Vagina (tissue), 2 donors: ENCODE data around the gene UBFD1. TPM values are rescaled to one million over a fixed set of nuclear protein-coding genes. Genes with fewer than 3 reads are reported as not detected.

Experiments
- DNase-seq, 2 donors: peaks; one replicate each; pipeline ENCODE4 v3.0.0-alpha.2; 2017; ENCODE audit errors: extremely low spot score in 2 of 2
- H3K27ac ChIP-seq: fragments of 200-600 bp; sonication (generic); one replicate; pipeline ENCODE4 v1.5.1; 2019
- H3K27me3 ChIP-seq: fragments of 200-600 bp; sonication (generic); one replicate; pipeline ENCODE4 v1.5.1; 2019
- H3K36me3 ChIP-seq, 2 donors: fragments of 200-600 bp; sonication (generic); one replicate each; pipeline ENCODE4 v1.5.1; 2017 to 2019
- H3K4me1 ChIP-seq: fragments of 200-600 bp; sonication (generic); one replicate; pipeline ENCODE4 v1.5.1; 2019
- H3K4me3 ChIP-seq, 2 donors: fragments of 200-600 bp; sonication (generic); 1 replicate in 1 of 2; 2 replicates in 1 of 2; pipeline ENCODE4 v1.5.1; 2016 to 2019
- H3K9me3 ChIP-seq: fragments of 200-600 bp; sonication (generic); one replicate; pipeline ENCODE4 v1.5.1; 2019
- POLR2A ChIP-seq, 2 donors: fragments of 450-650 bp; IDR thresholded peaks; one replicate each; pipeline ENCODE4 v1.6.1; 2017; ENCODE audit warnings: antibody characterized with exemption in 2 of 2, mild to moderate bottlenecking in 2 of 2, moderate library complexity in 2 of 2
- POLR2AphosphoS5 ChIP-seq, 2 donors: sonication (generic); formaldehyde crosslinking; IDR thresholded peaks; one replicate each; pipeline ENCODE4 v1.9.0; 2017; ENCODE audit warnings: antibody characterized with exemption in 2 of 2, mild to moderate bottlenecking in 2 of 2, low read depth in 1 of 2; ENCODE audit not compliant: insufficient read depth in 1 of 2
- intact Hi-C: fragments of 100-400 bp; cut with DNase I; formaldehyde crosslinking; loops from one replicate; pipeline ENCODE4 v1.15.1; 2023
- total RNA-seq: library from RNA; depleted of rRNA; stranded (reverse); fragments of >200 nt; gene quantifications from one replicate; pipeline ENCODE4 v1.2.3, GENCODE V29; 2016
- TF ChIP-seq, protein P1 (sequence below), 3 experiments: fragments of 450-650 bp in 2 of 3; fragments of 200-600 bp in 1 of 3; sonication (generic) in 1 of 3; IDR thresholded peaks; one replicate each; pipeline ENCODE4 v1.5.1; 2017 to 2019; ENCODE audit warnings: antibody characterized with exemption in 3 of 3, mild to moderate bottlenecking in 2 of 3, moderate library complexity in 2 of 3

UBFD1 gene
- total RNA-seq, 1 donor from 2014 or later: 57.2 TPM

DNA sequence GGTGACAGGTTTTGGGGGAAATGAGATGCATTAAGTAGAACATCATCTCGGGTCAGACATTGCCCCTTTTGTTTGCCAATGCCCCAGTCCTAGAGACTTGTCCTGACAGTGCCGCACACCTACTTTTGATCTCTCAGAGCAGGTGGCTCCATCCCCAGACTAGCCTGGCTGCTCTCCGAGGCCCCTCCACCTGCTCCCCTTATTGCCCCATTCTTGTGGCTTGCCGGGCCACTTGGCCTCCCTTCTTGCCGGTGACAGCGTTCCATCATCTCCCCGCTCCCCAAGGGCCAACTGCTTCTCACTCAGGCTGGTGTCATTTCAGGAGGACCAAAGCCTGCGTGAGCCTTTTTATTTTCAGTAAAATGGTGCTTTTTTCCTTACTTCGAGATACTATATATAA is 14.9 kb downstream of the UBFD1 start:
- Histone ChIP-seq H3K4me1 (no peaks in the 10 kb centered on the region), H3K27ac (no peak overlapping the region), H3K27me3 (no peaks in the 10 kb centered on the region), H3K9me3 (no peaks in the 10 kb centered on the region), H3K36me3 (peaks cover 0 to 53% of the 10 kb centered on the region in 2 donors), H3K4me3 (no peak overlapping the region)
- intact Hi-C loops: no loop called here
- TF ChIP-seq POLR2A (IDR thresholded peaks at IDR 0.05) (no peak), POLR2AphosphoS5 (IDR thresholded peaks at IDR 0.05; ENCODE audit: insufficient read depth in 1 of 2, low read depth in 1 of 2) (no peak)
- TF ChIP-seq, protein P1, sequence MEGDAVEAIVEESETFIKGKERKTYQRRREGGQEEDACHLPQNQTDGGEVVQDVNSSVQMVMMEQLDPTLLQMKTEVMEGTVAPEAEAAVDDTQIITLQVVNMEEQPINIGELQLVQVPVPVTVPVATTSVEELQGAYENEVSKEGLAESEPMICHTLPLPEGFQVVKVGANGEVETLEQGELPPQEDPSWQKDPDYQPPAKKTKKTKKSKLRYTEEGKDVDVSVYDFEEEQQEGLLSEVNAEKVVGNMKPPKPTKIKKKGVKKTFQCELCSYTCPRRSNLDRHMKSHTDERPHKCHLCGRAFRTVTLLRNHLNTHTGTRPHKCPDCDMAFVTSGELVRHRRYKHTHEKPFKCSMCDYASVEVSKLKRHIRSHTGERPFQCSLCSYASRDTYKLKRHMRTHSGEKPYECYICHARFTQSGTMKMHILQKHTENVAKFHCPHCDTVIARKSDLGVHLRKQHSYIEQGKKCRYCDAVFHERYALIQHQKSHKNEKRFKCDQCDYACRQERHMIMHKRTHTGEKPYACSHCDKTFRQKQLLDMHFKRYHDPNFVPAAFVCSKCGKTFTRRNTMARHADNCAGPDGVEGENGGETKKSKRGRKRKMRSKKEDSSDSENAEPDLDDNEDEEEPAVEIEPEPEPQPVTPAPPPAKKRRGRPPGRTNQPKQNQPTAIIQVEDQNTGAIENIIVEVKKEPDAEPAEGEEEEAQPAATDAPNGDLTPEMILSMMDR (IDR thresholded peaks at IDR 0.05): no peak
- DNase-seq: no peak

- H3K36me3 ChIP-seq: peaks cover 0 to 50% of the 10 kb centered on the region in 2 donors
- H3K4me1 ChIP-seq: no peaks in the 10 kb centered on the region
- no peaks in the 10 kb centered on the region for H3K27me3 ChIP-seq
- no peaks in the 10 kb centered on the region for H3K9me3 ChIP-seq
- TF ChIP-seq POLR2AphosphoS5 (IDR thresholded peaks at IDR 0.05; ENCODE audit: insufficient read depth in 1 of 2, low read depth in 1 of 2) (no peak), POLR2A (IDR thresholded peaks at IDR 0.05) (no peak)
- TF ChIP-seq, protein P1 (IDR thresholded peaks at IDR 0.05): no peak
- no peak for DNase-seq
- no peak overlapping the region for H3K4me3 ChIP-seq
- intact Hi-C loops: no loop called here
- no peak overlapping the region for H3K27ac ChIP-seq
Measured at GRCh38 chr16:23573817-23574216, 16.3 kb downstream of the UBFD1 start.

DNA sequence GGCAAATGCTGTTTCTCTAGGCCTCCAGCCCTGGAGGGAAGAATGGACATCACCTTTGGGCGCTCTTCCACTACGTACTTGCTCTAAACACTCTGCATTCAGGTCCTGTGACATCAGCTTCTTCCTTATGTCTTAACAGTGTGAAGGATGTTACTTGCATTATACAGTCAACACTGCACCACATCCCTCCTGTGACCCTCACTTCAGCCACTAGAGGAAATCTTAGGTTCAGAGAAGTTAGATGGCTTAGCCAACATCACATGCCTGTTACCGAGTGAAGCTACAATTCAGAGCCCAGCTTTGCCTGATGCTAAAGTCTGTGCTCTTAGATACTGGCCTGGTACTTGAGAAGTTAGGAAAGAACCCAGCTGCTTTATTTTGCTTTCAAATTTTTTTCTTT is 18.3 kb downstream of the UBFD1 start:
- intact Hi-C loops: no loop called here
- TF ChIP-seq, protein P1 (IDR thresholded peaks at IDR 0.05): no peak
- no peak for TF ChIP-seq POLR2A (IDR thresholded peaks at IDR 0.05)
- TF ChIP-seq POLR2AphosphoS5 (IDR thresholded peaks at IDR 0.05; ENCODE audit: insufficient read depth in 1 of 2, low read depth in 1 of 2): no peak
- Histone ChIP-seq H3K36me3 (peaks cover 0 to 51% of the 10 kb centered on the region in 2 donors), H3K4me3 (no peak overlapping the region), H3K27ac (no peak overlapping the region), H3K4me1 (no peaks in the 10 kb centered on the region), H3K27me3 (no peaks in the 10 kb centered on the region), H3K9me3 (no peaks in the 10 kb centered on the region)
- no peak for DNase-seq

GRCh38 chr16:23577493-23577892 is 20.0 kb downstream of the UBFD1 start:
- no peaks in the 10 kb centered on the region for H3K4me1 ChIP-seq
- TF ChIP-seq, protein P1 (IDR thresholded peaks at IDR 0.05): no peak
- TF ChIP-seq POLR2AphosphoS5 (IDR thresholded peaks at IDR 0.05; ENCODE audit: insufficient read depth in 1 of 2, low read depth in 1 of 2) (no peak), POLR2A (IDR thresholded peaks at IDR 0.05) (no peak)
- no peak overlapping the region for H3K27ac ChIP-seq
- no peak for DNase-seq
- intact Hi-C loops: no loop called here
- peaks cover 0 to 45% of the 10 kb centered on the region in 2 donors for H3K36me3 ChIP-seq
- H3K4me3 ChIP-seq: no peak overlapping the region
- no peaks in the 10 kb centered on the region for H3K27me3 ChIP-seq
- no peaks in the 10 kb centered on the region for H3K9me3 ChIP-seq

DNA sequence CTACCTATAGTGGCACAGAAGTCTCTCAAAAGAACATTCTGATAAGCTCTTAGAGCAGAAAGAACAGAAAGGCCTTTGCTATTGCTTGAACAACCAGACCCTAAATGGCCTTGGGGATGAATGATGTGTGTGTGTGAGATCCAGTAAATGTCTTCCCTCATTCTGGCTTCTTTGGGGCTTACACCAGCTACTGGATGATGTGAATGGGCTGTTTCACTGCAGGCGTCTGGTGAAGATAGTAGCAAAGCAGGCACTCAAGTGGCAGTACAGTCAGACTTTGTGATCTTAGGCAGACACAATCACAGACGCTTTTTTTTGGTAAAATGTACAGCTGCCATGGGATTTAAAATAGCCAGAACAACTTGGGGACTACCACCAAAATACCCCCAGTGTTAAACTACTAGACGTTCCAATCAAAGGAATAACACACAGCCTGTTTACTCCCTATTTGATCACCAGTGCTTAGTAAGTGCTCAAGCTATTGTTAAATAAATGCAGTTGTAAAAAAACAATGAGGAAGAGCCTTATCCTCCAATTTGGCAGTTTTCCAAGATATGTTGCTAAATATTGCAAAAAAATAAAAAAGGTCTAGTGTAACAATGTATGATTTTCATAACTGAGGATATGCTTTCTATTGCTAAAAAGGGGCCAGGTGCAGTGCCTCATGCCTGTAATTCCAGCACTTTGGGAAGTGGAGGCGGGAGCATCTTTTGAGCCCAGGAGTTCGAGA is 20.7 kb downstream of the UBFD1 start:
- intact Hi-C loops: no loop called here
- Histone ChIP-seq H3K27ac (no peak overlapping the region), H3K36me3 (peaks cover 0 to 42% of the 10 kb centered on the region in 2 donors), H3K4me3 (no peak overlapping the region), H3K9me3 (no peaks in the 10 kb centered on the region), H3K27me3 (no peaks in the 10 kb centered on the region), H3K4me1 (no peaks in the 10 kb centered on the region)
- TF ChIP-seq POLR2AphosphoS5 (IDR thresholded peaks at IDR 0.05; ENCODE audit: insufficient read depth in 1 of 2, low read depth in 1 of 2) (no peak), POLR2A (IDR thresholded peaks at IDR 0.05) (no peak)
- TF ChIP-seq, protein P1 (IDR thresholded peaks at IDR 0.05): no peak
- no peak for DNase-seq
